GM18498 (cell line): ENCODE results near the gene ATP5F1D.
A peak's percentile ranks its signal among the peaks of the same experiment; 100 is the strongest.

Experiments
- ATAC-seq: cut with Tn5 transposase; IDR thresholded peaks from one replicate; pipeline ENCODE4 v1.9.1; 2021; ENCODE audit warnings: mild to moderate bottlenecking, moderate library complexity; ENCODE audit not compliant: unreplicated experiment

ATP5F1D gene

GRCh38 chr19:1268226-1269064 is 26.9 kb downstream of the ATP5F1D start:
- no peak for ATAC-seq

GRCh38 chr19:1269065-1269477 is 27.5 kb downstream of the ATP5F1D start, which contains the start of gene CIRBP:
CIRBP (plus strand) TSS chr19:1269332; CDS start chr19:1270934, 1,602 bp downstream.
- peak; percentile 61 for ATAC-seq

GRCh38 chr19:1269478-1270212 is 28.1 kb downstream of the ATP5F1D start:
- peak; percentile 32 for ATAC-seq

- no peak for ATAC-seq
Measured at GRCh38 chr19:1270213-1270853, 28.8 kb downstream of the ATP5F1D start.

- no peak for ATAC-seq
Measured at GRCh38 chr19:1270854-1271527, 29.4 kb downstream of the ATP5F1D start.

GRCh38 chr19:1271528-1272422 is 30.2 kb downstream of the ATP5F1D start:
- no peak for ATAC-seq

DNA sequence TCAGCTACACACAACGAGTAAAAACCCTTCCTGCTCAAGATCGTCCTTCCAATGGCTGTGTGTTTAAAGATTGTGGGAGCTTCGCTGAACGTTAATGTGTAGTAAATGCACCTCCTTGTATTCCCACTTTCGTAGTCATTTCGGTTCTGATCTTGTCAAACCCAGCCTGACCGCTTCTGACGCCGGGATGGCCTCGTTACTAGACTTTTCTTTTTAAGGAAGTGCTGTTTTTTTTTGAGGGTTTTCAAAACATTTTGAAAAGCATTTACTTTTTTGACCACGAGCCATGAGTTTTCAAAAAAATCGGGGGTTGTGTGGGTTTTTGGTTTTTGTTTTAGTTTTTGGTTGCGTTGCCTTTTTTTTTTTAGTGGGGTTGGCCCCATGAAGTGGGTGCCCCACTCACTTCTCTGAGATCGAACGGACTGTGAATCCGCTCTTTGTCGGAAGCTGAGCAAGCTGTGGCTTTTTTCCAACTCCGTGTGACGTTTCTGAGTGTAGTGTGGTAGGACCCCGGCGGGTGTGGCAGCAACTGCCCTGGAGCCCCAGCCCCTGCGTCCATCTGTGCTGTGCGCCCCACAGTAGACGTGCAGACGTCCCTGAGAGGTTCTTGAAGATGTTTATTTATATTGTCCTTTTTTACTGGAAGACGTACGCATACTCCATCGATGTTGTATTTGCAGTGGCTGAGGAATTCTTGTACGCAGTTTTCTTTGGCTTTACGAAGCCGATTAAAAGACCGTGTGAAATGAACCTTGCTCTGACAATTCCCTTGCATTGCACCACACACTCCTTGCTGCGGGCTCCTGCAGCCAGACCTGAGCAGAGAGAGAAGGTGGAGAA is 31.1 kb downstream of the ATP5F1D start:
- ATAC-seq = no peak

GRCh38 chr19:1273263-1274041 is 31.9 kb downstream of the ATP5F1D start:
- no peak for ATAC-seq

DNA sequence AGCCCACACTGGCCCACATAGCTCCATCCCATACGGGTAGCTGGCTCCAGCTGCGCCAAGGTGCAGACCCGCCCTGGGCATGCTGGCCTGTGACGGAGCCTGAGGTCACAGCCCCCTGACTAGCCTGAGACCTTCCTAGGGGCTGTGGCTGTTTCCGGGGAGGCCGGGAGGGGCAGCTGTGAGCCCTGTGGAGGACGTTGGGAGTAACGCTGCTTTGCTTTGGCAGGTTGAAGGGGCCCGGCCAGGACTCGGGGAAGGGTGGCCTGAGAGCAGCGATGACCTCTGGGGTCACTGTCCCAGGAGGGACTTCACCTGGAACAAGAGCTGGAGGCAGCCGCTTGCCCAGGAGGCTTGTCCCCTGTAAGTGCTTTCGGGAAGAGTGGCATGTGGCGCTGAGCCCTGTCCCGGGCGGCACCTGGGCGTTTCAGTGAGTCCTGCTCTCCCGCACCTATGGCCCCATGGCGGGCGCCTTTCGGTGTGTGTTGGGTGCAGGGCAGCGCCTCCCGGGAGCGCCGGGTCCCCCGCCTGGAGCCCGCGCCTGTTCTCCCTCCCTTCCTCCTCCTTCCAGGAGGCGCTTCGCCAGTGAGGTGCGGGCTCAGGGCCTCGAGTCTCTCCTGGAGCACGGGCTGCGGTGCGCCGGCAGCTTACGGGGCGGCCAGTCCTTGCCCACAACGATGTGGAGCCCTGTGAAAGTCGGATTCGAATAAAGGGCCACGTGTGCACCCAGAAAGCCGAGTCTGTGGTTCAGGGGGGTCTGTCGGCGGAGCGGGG is 32.7 kb downstream of the ATP5F1D start:
- ATAC-seq = no peak

DNA sequence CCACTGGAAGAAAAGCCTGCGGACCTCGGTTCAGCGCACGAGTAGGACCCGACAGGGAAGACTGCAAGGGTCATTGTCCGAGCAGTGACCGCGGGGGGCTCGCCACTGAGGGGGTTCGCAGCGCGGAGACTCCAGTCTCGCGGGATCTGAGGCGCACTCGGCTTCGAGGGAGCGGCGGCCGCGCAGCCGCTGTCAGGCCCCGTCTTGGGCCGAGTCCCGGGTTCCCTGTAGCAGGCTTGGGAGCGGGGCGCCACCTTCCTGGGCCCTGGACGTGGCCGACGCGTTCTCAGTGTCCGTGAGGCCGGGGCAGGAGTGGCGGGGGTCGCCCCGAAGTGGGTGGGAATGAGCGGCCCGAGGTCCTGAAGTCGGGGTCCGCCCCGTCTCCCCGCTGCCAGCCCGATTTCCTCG is 33.3 kb downstream of the ATP5F1D start:
- ATAC-seq = no peak

GRCh38 chr19:1275260-1275975 is 33.9 kb downstream of the ATP5F1D start, which contains the start of gene FAM174C:
FAM174C (plus strand) TSS chr19:1275530; CDS start chr19:1275550, 20 bp downstream.
- ATAC-seq = peak; percentile 76

DNA sequence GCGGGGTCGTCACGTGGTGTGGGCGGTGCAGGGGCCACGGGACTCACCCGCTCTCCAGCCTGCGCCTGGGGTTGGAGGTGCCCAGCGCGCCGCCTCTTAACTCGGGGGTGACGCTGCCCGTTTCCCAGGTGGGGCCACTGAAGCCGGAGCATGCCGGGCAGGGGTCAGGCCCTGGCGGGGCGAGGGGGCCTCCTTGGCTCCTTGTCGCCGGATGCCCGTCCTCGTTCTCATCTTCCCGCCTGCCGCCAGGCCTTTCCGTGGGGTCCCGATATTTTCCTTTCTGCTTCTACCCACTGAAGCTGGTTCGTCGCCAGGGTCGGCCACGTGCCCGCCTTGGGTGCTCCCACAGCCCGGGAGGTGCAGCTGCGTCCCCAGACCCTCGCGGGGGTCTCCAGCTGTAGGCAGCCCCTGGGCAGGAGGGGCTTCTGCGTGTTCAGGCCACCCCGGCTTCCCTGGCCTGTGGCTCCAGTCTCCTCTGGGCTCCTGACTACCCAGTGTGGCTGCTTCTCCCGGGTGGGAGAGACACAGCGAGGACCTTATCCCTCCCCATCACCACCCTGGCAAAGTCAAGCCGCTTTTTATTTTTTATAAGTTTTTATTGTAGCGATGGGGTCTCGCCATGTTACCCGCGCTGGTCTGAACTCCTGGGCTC is 34.6 kb downstream of the ATP5F1D start:
- ATAC-seq = no peak

- ATAC-seq = no peak
Measured at GRCh38 chr19:1276628-1277022, 35.1 kb downstream of the ATP5F1D start.

- no peak for ATAC-seq
Measured at GRCh38 chr19:1277061-1277460, 35.5 kb downstream of the ATP5F1D start.

DNA sequence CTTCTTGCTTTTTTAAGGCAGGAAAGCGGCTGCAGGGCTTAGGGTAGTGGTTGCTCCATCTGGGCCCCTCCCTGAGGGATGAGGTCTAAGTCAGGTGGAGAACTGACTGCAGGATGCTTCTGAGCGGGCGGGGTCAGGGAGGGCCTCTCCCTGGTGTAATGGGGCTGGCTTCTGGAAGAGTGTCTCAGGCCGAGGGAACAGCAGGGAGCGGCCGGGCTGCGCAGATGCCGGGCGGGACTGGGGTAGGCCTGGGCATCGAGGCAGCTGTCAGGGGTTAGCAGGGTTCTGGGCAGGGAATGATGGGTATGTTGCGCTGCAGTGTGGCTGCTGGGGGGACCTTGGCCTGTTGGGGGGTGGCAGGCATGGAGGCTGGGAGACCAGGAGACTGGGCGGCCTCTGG is 36.5 kb downstream of the ATP5F1D start:
- no peak for ATAC-seq
